Kidney (tissue), 14 donors: ENCODE data around the gene GH1. TPM values are rescaled to one million over a fixed set of nuclear protein-coding genes. Genes with fewer than 3 reads are reported as not detected.
"Not testable (repeated sequence)": the region's sequence is repeated elsewhere in the genome, so short reads cannot be mapped to it uniquely, and the experiment has no call there.

Source experiments
- DNase-seq, 5 donors: peaks; one replicate each; pipeline ENCODE4 v3.0.0-alpha.2; 2013 to 2020
- FAIRE-seq: peaks from 2 replicates; lab custom pipeline; 2012; peaks lifted over from hg19 to GRCh38; lab: Jason Lieb, UNC
- H3K27ac ChIP-seq, 2 donors: one replicate each; pipeline ENCODE4 v1.7.0; 2013; ENCODE audit warnings: low read depth in 2 of 2, low read length in 2 of 2, inconsistent platforms in 1 of 2
- H3K27me3 ChIP-seq: one replicate; pipeline ENCODE4 v1.7.1; 2013; ENCODE audit warnings: low read length, inconsistent platforms; ENCODE audit not compliant: control insufficient read depth, insufficient read depth
- H3K36me3 ChIP-seq, 3 donors: one replicate each; pipeline versions ENCODE4 v1.7.0 to v1.7.1; 2013; ENCODE audit warnings: low read length in 3 of 3, control low read depth in 1 of 3, inconsistent platforms in 1 of 3; ENCODE audit not compliant: insufficient read depth in 3 of 3, control insufficient read depth in 2 of 3
- H3K4me1 ChIP-seq, 3 donors: one replicate each; pipeline versions ENCODE4 v1.7.0 to v1.7.1; 2013; ENCODE audit warnings: low read length in 3 of 3, inconsistent platforms in 1 of 3, low read depth in 1 of 3; ENCODE audit not compliant: control insufficient read depth in 2 of 3, insufficient read depth in 2 of 3
- H3K4me3 ChIP-seq, 3 donors: one replicate each; pipeline versions ENCODE4 v1.7.0 to v1.8.1; 2013; ENCODE audit warnings: low read length in 3 of 3, control low read depth in 1 of 3, inconsistent platforms in 1 of 3
- H3K9ac ChIP-seq, 3 donors: one replicate each; pipeline versions ENCODE4 v1.7.0 to v1.7.1; 2013; ENCODE audit warnings: low read length in 3 of 3, control low read depth in 1 of 3, inconsistent platforms in 1 of 3
- H3K9me3 ChIP-seq, 3 donors: one replicate each; pipeline versions ENCODE4 v1.7.0 to v1.7.1; 2013; ENCODE audit warnings: low read length in 3 of 3, control low read depth in 1 of 3, inconsistent platforms in 1 of 3; ENCODE audit not compliant: control insufficient read depth in 2 of 3, insufficient read depth in 1 of 3
- intact Hi-C: fragments of 100-400 bp; cut with DNase I; formaldehyde crosslinking; loops from one replicate; pipeline ENCODE4 v1.11.1; 2022
- polyA plus RNA-seq: library from polyadenylated mRNA; stranded (reverse); fragments of 350-450 nt; fragmentation: Illumina TruSeq; extraction: RNeasy Lipid Tissue Mini Kit (QIAGEN cat#74804); gene quantifications from one replicate; pipeline ENCODE4 v1.2.3, GENCODE V29; 2014; ENCODE audit warnings: low read depth, low replicate concordance; ENCODE audit not compliant: insufficient read depth
- total RNA-seq: library from RNA; stranded (reverse); fragmentation: NEBNext Ultra II Directional; extraction: Animal tissue kit (Norgen Biotek cat#: 25700); gene quantifications from one replicate; pipeline ENCODE4 v1.2.1, GENCODE V29; 2021
- TF ChIP-seq, protein P1 (sequence below): IDR thresholded peaks from 3 replicates; pipeline ENCODE4 v1.5.1; 2012; ENCODE audit warnings: mild to moderate bottlenecking, moderate library complexity, borderline replicate concordance; ENCODE audit not compliant: insufficient read depth; ENCODE audit errors: extremely low read depth
- donor health status: control.
- donor health status: control.
- donor health status: control.
- donor health status: control.
- donor health status: control.
- donor health status: DM: yes; HTN: yes; CAD: no.
- donor health status: Normal renal cell carcinoma (clear cell type).

The GH1 gene
- total and polyA plus RNA-seq, 2 donors from 2014 or later = not detected

DNA sequence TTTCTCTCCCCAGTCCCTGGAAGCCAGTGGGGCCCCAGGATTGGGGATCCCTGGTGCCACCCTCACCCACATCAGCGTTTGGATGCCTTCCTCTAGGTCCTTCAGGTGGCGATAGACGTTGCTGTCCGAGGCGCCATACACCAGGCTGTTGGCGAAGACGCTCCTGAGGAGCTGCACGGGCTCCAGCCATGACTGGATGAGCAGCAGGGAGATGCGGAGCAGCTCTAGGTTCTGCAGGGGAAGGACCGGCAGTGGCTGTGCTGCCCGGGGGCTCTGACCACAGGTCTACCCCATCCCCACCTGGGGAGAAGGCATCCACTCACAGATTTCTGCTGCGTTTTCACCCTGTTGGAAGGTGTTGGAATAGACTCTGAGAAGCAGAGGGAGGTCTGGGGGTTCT, 37.9 kb downstream of the GH1 start:
- TF ChIP-seq, protein P1, sequence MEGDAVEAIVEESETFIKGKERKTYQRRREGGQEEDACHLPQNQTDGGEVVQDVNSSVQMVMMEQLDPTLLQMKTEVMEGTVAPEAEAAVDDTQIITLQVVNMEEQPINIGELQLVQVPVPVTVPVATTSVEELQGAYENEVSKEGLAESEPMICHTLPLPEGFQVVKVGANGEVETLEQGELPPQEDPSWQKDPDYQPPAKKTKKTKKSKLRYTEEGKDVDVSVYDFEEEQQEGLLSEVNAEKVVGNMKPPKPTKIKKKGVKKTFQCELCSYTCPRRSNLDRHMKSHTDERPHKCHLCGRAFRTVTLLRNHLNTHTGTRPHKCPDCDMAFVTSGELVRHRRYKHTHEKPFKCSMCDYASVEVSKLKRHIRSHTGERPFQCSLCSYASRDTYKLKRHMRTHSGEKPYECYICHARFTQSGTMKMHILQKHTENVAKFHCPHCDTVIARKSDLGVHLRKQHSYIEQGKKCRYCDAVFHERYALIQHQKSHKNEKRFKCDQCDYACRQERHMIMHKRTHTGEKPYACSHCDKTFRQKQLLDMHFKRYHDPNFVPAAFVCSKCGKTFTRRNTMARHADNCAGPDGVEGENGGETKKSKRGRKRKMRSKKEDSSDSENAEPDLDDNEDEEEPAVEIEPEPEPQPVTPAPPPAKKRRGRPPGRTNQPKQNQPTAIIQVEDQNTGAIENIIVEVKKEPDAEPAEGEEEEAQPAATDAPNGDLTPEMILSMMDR = no peak
- FAIRE-seq (no peak), DNase-seq (no peak)
- H3K9ac ChIP-seq = no peak overlapping the region
- intact Hi-C loops = no loop called here
- H3K36me3 ChIP-seq = no peaks in the 10 kb centered on the region
- no peaks in the 10 kb centered on the region for H3K27me3 ChIP-seq
- no peak overlapping the region for H3K27ac ChIP-seq
- no peak overlapping the region for H3K4me3 ChIP-seq
- no peaks in the 10 kb centered on the region for H3K4me1 ChIP-seq
- no peaks in the 10 kb centered on the region for H3K9me3 ChIP-seq

DNA sequence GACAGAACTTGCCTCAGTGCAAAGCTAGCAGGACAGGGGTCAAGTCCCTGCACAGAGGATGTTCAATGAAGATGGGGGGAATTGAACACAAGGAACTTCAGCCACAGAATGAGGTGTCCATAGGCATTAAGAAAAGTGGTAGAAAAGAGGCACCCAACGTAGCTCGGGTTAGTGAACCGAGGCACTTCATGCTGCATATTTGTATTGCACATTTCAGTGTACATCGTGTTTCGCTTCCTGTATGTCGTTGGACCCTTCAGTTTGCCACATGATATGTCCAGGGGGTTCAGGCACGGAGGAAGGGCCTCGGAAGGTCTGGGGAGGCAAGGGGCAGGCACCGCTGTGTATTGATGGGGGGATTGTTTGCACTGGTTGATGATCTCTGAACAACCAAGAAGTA, 40.2 kb downstream of the GH1 start:
- H3K27me3 ChIP-seq, FAIRE-seq, intact Hi-C loops, H3K4me3 ChIP-seq, H3K27ac ChIP-seq, DNase-seq, H3K9me3 ChIP-seq, H3K9ac ChIP-seq, H3K4me1 ChIP-seq, H3K36me3 ChIP-seq: not testable (repeated sequence)

DNA sequence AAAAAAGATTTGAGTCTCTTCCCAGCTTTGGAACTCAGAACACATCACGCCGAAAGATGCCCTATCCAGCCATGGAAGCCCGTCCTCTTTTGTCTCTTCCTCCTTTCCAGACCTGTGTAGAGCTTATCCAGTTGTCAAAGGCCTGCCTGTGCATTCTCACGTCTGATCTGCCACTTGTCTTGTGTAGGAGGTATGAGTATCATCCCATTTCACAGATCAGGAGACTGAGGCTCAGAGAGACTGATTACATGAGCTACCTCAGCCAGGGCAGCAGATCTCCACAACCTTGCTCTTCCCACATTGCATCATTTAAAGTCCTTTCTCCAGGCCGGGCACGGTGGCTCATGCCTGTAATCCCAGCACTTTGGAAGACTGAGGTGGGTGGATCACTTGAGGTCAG, 43.9 kb downstream of the GH1 start:
- H3K4me3 ChIP-seq, H3K4me1 ChIP-seq, H3K27ac ChIP-seq, intact Hi-C loops, H3K36me3 ChIP-seq, FAIRE-seq, H3K9me3 ChIP-seq, DNase-seq, H3K27me3 ChIP-seq, H3K9ac ChIP-seq: not testable (repeated sequence)

DNA sequence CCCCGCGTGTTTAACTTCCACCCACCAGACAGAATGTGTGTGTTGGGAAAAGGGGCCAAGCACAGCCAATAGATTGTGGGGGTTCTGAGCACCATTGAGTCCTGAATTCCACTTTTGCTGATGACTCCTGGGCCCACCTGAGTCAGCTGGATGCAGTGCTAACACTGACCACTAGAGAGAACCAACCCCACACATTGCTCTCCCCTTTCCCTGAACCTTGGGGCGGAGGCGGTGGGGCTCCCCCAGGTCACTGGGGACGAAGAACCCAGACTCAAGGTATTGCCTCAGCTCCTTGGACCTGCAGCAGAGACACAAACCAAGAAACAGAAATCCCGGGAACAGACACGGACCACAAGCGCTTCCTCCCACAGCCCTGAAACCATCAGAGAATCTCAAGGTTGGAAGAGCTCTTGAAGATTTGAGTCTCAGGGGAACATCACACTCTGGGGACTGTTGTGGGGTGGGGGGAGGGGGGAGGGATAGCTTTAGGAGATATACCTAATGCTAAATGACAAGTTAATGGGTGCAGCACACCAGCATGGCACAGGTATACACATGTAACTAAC, 44.5 kb downstream of the GH1 start:
- DNase-seq, H3K9me3 ChIP-seq, FAIRE-seq, H3K27me3 ChIP-seq, H3K4me3 ChIP-seq, H3K4me1 ChIP-seq, H3K9ac ChIP-seq, H3K36me3 ChIP-seq, H3K27ac ChIP-seq, intact Hi-C loops: not testable (repeated sequence)

DNA sequence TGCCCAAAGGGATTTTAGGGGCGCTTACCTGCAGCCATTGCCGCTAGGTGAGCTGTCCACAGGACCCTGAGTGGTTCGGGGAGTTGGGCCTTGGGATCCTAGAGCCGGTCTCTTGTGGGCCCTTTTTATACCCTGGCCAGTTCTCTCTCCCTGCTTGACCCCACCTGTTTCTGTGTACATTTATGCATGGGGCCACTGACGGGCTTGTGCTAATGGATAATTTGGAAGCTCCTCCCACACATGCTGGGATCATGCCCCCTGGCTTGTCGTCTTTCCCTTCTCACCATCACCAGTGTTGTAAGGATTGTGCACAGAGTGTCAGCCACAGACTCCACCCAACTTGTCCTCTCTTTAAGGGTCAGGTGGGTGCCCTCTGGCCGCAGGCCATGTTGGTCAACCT, 45.1 kb downstream of the GH1 start, which contains the start of gene CSH2:
TSS of gene CSH2 (minus strand) at position 101 of the 400 bp plus-strand sequence. CDS start at position 38, 63 bp downstream.
- DNase-seq, FAIRE-seq, H3K9ac ChIP-seq, H3K4me1 ChIP-seq, H3K4me3 ChIP-seq, H3K36me3 ChIP-seq, H3K27me3 ChIP-seq, H3K27ac ChIP-seq, H3K9me3 ChIP-seq, intact Hi-C loops: not testable (repeated sequence)

DNA sequence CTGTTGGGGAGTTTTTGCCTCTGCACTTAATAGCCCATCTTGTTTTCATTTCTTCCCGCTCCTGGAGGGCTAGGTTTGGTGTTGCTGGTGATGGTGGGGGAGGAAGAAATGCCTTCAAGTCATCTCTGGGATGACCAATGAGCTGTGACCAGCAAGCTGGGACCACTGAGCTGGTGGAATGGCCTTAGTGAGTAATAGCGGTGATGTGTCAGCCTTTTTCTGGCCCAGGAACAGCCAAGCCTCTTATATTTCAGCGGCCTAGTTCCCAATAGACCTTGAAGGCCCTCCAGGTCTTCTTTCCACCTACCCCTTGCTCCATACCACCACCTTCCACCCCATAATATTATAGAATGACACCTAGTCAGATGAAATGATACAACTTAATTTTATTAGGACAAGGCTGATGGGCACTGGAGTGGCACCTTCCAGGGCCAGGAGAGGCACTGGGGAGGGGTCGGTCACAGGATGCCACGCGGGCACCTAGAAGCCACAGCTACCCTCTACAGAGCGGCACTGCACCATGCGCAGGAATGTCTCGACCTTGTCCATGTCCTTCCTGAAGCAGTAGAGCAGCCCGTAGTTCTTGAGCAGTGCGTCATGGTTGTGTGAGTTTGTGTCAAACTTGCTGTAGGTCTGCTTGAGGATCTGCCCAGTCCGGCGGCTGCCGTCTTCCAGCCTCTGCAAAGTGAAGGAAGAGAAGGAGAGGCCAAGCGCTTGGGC, 46.8 kb downstream of the GH1 start:
- H3K27ac ChIP-seq, FAIRE-seq, H3K9me3 ChIP-seq, H3K9ac ChIP-seq, H3K4me1 ChIP-seq, H3K36me3 ChIP-seq, DNase-seq, H3K4me3 ChIP-seq, H3K27me3 ChIP-seq, intact Hi-C loops: not testable (repeated sequence)

DNA sequence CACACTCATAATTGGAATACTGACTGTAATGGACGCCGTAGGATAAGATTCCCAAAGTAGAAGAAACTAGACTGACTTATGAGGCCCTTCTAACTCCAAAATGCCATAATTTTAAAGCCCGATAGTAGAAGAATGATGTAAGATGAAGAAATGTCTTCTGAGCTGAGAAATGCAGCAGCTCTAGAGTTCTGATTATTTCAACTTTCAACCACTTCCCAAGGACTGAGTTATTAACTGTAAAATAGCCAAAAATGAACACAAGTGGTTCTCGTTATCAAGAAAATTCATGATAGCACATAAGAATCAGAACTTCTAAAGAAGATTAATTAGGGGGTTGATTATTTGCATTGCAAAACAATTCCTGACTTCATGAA, 48.4 kb downstream of the GH1 start:
- H3K27me3 ChIP-seq, FAIRE-seq, H3K36me3 ChIP-seq, H3K9me3 ChIP-seq, H3K4me3 ChIP-seq, H3K9ac ChIP-seq, intact Hi-C loops, H3K4me1 ChIP-seq, DNase-seq, H3K27ac ChIP-seq: not testable (repeated sequence)
